Measurements from ENCODE around the gene HTR5A. TPM values are rescaled to one million over a fixed set of nuclear protein-coding genes. Genes with fewer than 3 reads are reported as not detected.

Gene HTR5A
- total RNA-seq, 1 donor from 2014 or later: not detected

- TF ChIP-seq, protein P1, sequence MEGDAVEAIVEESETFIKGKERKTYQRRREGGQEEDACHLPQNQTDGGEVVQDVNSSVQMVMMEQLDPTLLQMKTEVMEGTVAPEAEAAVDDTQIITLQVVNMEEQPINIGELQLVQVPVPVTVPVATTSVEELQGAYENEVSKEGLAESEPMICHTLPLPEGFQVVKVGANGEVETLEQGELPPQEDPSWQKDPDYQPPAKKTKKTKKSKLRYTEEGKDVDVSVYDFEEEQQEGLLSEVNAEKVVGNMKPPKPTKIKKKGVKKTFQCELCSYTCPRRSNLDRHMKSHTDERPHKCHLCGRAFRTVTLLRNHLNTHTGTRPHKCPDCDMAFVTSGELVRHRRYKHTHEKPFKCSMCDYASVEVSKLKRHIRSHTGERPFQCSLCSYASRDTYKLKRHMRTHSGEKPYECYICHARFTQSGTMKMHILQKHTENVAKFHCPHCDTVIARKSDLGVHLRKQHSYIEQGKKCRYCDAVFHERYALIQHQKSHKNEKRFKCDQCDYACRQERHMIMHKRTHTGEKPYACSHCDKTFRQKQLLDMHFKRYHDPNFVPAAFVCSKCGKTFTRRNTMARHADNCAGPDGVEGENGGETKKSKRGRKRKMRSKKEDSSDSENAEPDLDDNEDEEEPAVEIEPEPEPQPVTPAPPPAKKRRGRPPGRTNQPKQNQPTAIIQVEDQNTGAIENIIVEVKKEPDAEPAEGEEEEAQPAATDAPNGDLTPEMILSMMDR (IDR thresholded peaks at IDR 0.05; ENCODE audit: unreplicated experiment): no peak
- H3K4me3 Mint-ChIP-seq: no peak overlapping the region
- H3K36me3 Mint-ChIP-seq: no peaks in the 10 kb centered on the region
- no peak overlapping the region for H3K27ac Mint-ChIP-seq
- DNase-seq (ENCODE audit: low spot score in 2 of 2, unreplicated experiment in 2 of 2): no peak
- no peaks in the 10 kb centered on the region for H3K9me3 Mint-ChIP-seq
- no peaks in the 10 kb centered on the region for H3K4me1 Mint-ChIP-seq
- H3K27me3 Mint-ChIP-seq (ENCODE audit: low read depth): peaks cover 48% of the 10 kb centered on the region
Observed at GRCh38 chr7:155071121-155071651, 1.1 kb downstream of the HTR5A start.

- no peak for DNase-seq (ENCODE audit: low spot score in 2 of 2, unreplicated experiment in 2 of 2)
- peaks cover 47% of the 10 kb centered on the region for H3K27me3 Mint-ChIP-seq (ENCODE audit: low read depth)
- TF ChIP-seq, protein P1 (IDR thresholded peaks at IDR 0.05; ENCODE audit: unreplicated experiment): no peak
- H3K27ac Mint-ChIP-seq: no peak overlapping the region
- no peaks in the 10 kb centered on the region for H3K36me3 Mint-ChIP-seq
- H3K4me3 Mint-ChIP-seq: no peak overlapping the region
- H3K4me1 Mint-ChIP-seq: no peaks in the 10 kb centered on the region
- no peaks in the 10 kb centered on the region for H3K9me3 Mint-ChIP-seq
Observed at GRCh38 chr7:155071916-155072571, 1.9 kb downstream of the HTR5A start.

GRCh38 chr7:155073922-155074321, 3.8 kb downstream of the HTR5A start:
- TF ChIP-seq, protein P1 (IDR thresholded peaks at IDR 0.05; ENCODE audit: unreplicated experiment): no peak
- Mint-ChIP-seq H3K27me3 (ENCODE audit: low read depth) (peaks cover 49% of the 10 kb centered on the region), H3K27ac (no peak overlapping the region), H3K4me1 (no peaks in the 10 kb centered on the region), H3K36me3 (no peaks in the 10 kb centered on the region), H3K4me3 (no peak overlapping the region), H3K9me3 (no peaks in the 10 kb centered on the region)
- no peak for DNase-seq (ENCODE audit: low spot score in 2 of 2, unreplicated experiment in 2 of 2)

DNA sequence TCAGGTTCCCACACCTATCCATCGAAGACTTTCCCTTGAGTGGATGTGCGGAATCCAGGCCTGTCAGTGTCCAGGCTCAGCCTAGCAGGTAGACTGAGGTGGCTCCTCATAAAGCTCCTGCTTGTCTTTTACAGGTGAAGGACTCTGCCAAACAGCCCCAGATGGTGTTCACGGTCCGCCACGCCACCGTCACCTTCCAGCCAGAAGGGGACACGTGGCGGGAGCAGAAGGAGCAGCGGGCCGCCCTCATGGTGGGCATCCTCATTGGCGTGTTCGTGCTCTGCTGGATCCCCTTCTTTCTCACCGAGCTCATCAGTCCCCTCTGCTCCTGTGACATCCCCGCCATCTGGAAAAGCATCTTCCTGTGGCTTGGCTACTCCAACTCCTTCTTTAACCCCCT, 13.9 kb downstream of the HTR5A start:
- DNase-seq (ENCODE audit: low spot score in 2 of 2, unreplicated experiment in 2 of 2): no peak
- no peak overlapping the region for H3K4me3 Mint-ChIP-seq
- TF ChIP-seq, protein P1 (IDR thresholded peaks at IDR 0.05; ENCODE audit: unreplicated experiment): no peak
- H3K36me3 Mint-ChIP-seq: no peaks in the 10 kb centered on the region
- H3K4me1 Mint-ChIP-seq: no peaks in the 10 kb centered on the region
- H3K27me3 Mint-ChIP-seq (ENCODE audit: low read depth): peaks cover 32% of the 10 kb centered on the region
- no peak overlapping the region for H3K27ac Mint-ChIP-seq
- peaks cover 8% of the 10 kb centered on the region for H3K9me3 Mint-ChIP-seq

DNA sequence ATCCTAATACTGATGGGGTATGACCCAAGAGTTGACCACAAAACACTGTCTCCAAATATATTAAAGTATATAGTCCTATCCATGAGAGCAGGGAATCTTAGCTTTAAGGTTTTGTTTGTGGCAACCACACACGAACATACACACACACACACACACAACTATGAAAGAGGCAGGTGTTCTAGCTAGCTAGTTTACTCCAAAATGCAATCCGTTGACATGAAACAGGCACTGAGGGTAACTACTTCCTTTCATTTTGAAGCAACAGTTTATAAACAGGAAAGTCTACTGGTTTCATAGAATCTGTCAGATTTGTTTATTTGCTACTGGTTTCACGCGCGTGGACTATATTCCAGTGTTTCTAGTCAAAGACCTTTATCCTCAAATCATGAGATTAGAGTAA, 14.8 kb downstream of the HTR5A start:
- no peak overlapping the region for H3K27ac Mint-ChIP-seq
- DNase-seq (ENCODE audit: low spot score in 2 of 2, unreplicated experiment in 2 of 2): no peak
- peaks cover 8% of the 10 kb centered on the region for H3K9me3 Mint-ChIP-seq
- peaks cover 36% of the 10 kb centered on the region for H3K27me3 Mint-ChIP-seq (ENCODE audit: low read depth)
- no peak overlapping the region for H3K4me3 Mint-ChIP-seq
- no peaks in the 10 kb centered on the region for H3K4me1 Mint-ChIP-seq
- TF ChIP-seq, protein P1 (IDR thresholded peaks at IDR 0.05; ENCODE audit: unreplicated experiment): no peak
- H3K36me3 Mint-ChIP-seq: no peaks in the 10 kb centered on the region
